ENCODE measurements around the gene IL6ST. TPM values are rescaled to one million over a fixed set of nuclear protein-coding genes. Genes with fewer than 3 reads are reported as not detected.

IL6ST gene
- total RNA-seq, 1 experiment from 2014 or later, result 39.8 TPM

DNA sequence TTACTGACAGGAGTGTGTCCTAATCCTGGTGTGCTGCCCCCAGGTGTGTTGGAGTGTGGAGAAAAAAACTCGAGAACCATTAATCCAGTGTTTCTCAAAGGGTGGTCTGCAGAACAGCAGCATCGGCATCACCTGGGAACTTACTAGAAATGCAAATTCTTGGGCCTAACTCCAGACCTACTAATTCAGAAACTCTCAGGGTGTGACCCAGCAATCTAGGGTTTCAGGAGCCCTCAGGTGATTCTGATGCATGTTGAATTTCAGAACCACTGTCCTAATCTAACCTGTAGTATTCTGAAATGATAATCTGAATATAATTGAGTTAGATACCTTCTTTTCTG lies 30.0 kb upstream of the IL6ST start:
- intact Hi-C loops (cut with micrococcal nuclease; ENCODE audit: unreplicated experiment), result no loop called here
- H3K36me3 ChIP-seq (ENCODE audit: insufficient read depth, low read length, poor library complexity, severe bottlenecking), result no peaks in the 10 kb centered on the region
- CTCF ChIA-PET, result no interaction called here
- TF ChIP-seq EZH2 (IDR thresholded peaks at IDR 0.05; ENCODE audit: borderline replicate concordance, low read depth, low read length, poor library complexity, severe bottlenecking) (no peak), CTCF (conservative IDR thresholded peaks at IDR 0.05; ENCODE audit: low read depth, low read length) (no peak)
- no peaks in the 10 kb centered on the region for H3K27me3 ChIP-seq (replicated peaks; ENCODE audit: insufficient read depth, low read depth, low read length, poor library complexity)
- H3K27ac ChIP-seq (ENCODE audit: low read depth, low read length, poor library complexity, severe bottlenecking), result no peak overlapping the region
- no peaks in the 10 kb centered on the region for H3K4me1 ChIP-seq (ENCODE audit: insufficient read depth, low read length, poor library complexity, severe bottlenecking)
- POLR2A ChIA-PET (ENCODE audit: low non-redundant PET), result no interaction called here
- BruUV-seq (replicated peaks), result no TSS peak
- DNase-seq (ENCODE audit: low spot score), result no peak
- H3K4me3 ChIP-seq (ENCODE audit: low read depth, low read length, poor library complexity, severe bottlenecking), result no peak overlapping the region
- no peaks in the 10 kb centered on the region for H3K9me3 ChIP-seq (ENCODE audit: low read depth, low read length, poor library complexity, severe bottlenecking)

GRCh38 chr5:56023296-56023695 lies 28.5 kb upstream of the IL6ST start:
- Histone ChIP-seq H3K36me3 (ENCODE audit: insufficient read depth, low read length, poor library complexity, severe bottlenecking) (no peaks in the 10 kb centered on the region), H3K27ac (ENCODE audit: low read depth, low read length, poor library complexity, severe bottlenecking) (no peak overlapping the region), H3K9me3 (ENCODE audit: low read depth, low read length, poor library complexity, severe bottlenecking) (no peaks in the 10 kb centered on the region), H3K27me3 (replicated peaks; ENCODE audit: insufficient read depth, low read depth, low read length, poor library complexity) (no peaks in the 10 kb centered on the region), H3K4me1 (ENCODE audit: insufficient read depth, low read length, poor library complexity, severe bottlenecking) (no peaks in the 10 kb centered on the region), H3K4me3 (ENCODE audit: low read depth, low read length, poor library complexity, severe bottlenecking) (no peak overlapping the region)
- TF ChIP-seq CTCF (conservative IDR thresholded peaks at IDR 0.05; ENCODE audit: low read depth, low read length) (no peak), EZH2 (IDR thresholded peaks at IDR 0.05; ENCODE audit: borderline replicate concordance, low read depth, low read length, poor library complexity, severe bottlenecking) (no peak)
- no TSS peak for BruUV-seq (replicated peaks)
- DNase-seq (ENCODE audit: low spot score), result no peak
- ChIA-PET CTCF (no interaction called here), POLR2A (ENCODE audit: low non-redundant PET) (no interaction called here)
- intact Hi-C loops (cut with micrococcal nuclease; ENCODE audit: unreplicated experiment), result no loop called here

- no peaks in the 10 kb centered on the region for H3K27me3 ChIP-seq (replicated peaks; ENCODE audit: insufficient read depth, low read depth, low read length, poor library complexity)
- no peaks in the 10 kb centered on the region for H3K36me3 ChIP-seq (ENCODE audit: insufficient read depth, low read length, poor library complexity, severe bottlenecking)
- BruUV-seq (replicated peaks), result no TSS peak
- TF ChIP-seq EZH2 (IDR thresholded peaks at IDR 0.05; ENCODE audit: borderline replicate concordance, low read depth, low read length, poor library complexity, severe bottlenecking) (no peak), CTCF (conservative IDR thresholded peaks at IDR 0.05; ENCODE audit: low read depth, low read length) (no peak)
- POLR2A ChIA-PET (ENCODE audit: low non-redundant PET), result no interaction called here
- CTCF ChIA-PET, result no interaction called here
- H3K4me3 ChIP-seq (ENCODE audit: low read depth, low read length, poor library complexity, severe bottlenecking), result no peak overlapping the region
- DNase-seq (ENCODE audit: low spot score), result no peak
- intact Hi-C loops (cut with micrococcal nuclease; ENCODE audit: unreplicated experiment), result no loop called here
- H3K27ac ChIP-seq (ENCODE audit: low read depth, low read length, poor library complexity, severe bottlenecking), result no peak overlapping the region
- no peaks in the 10 kb centered on the region for H3K9me3 ChIP-seq (ENCODE audit: low read depth, low read length, poor library complexity, severe bottlenecking)
- H3K4me1 ChIP-seq (ENCODE audit: insufficient read depth, low read length, poor library complexity, severe bottlenecking), result no peaks in the 10 kb centered on the region
Measured at GRCh38 chr5:56019306-56020272, 24.8 kb upstream of the IL6ST start.

Data from A673 (cell line).